Stimulated activated CD8-positive, alpha-beta memory T cell treated with anti-CD3 and anti-CD28 coated beads, Interleukin-7, amount 100 ng/mL, for 1 hour (primary cell): ENCODE data around the gene GPR137B.
A peak's percentile ranks its signal among the peaks of the same experiment; 100 is the strongest.

Experiments used
- DNase-seq, 2 donors: peaks; one replicate each; pipeline ENCODE4 v3.0.0-alpha.2; 2020; ENCODE audit warnings: low read depth in 2 of 2

Gene GPR137B

GRCh38 chr1:236142253-236143103 is at the start of gene GPR137B:
TSS of gene GPR137B (plus strand) at chr1:236142539. CDS start at chr1:236142623, 84 bp downstream.
- peak in 1 of 2 donors; percentile 25 for DNase-seq

- DNase-seq, result no peak
Observed at GRCh38 chr1:236092899-236093298, 49.4 kb upstream of the GPR137B start.

DNA sequence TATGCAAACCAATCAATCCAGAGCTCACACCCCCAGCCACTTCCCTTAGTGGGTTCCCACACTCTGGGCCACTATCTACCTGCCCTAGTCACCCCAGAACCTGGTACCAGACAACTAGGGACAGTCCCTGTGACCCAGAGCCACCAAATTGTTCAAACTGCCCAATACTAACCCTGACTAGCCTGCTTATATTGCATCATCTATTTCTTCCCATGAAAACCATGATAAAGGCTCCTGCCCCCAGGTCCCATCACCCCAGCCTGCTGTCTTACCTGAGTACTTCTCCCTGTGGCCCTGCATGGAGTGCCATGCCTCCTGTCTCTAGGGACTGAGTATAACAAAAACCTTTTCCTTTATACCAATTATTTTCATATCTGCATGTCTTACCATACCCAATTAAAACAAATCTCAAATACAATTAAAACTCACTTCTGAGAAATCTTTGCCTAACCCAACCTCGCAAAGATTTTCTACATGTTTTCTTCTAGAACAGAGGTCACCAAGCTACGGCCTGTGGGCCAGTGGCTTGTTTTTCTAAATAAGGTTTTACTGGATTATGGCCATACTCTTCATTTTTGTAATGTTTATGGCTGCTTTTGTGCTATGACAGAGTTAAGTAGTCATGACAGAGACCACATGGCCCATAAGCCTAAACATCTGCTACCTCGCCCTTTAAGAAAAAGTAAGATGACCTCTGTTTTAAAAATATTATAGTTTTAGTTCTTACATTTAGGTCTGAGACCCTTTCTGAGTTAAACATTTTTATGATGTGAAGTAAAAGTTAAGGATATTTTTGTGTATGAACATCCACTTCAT is 46.4 kb upstream of the GPR137B start:
- no peak for DNase-seq

- DNase-seq, result peak; percentile 69 to 70
Observed at GRCh38 chr1:236096660-236097482, 45.5 kb upstream of the GPR137B start.

- no peak for DNase-seq
Observed at GRCh38 chr1:236098267-236098666, 44.1 kb upstream of the GPR137B start.

DNA sequence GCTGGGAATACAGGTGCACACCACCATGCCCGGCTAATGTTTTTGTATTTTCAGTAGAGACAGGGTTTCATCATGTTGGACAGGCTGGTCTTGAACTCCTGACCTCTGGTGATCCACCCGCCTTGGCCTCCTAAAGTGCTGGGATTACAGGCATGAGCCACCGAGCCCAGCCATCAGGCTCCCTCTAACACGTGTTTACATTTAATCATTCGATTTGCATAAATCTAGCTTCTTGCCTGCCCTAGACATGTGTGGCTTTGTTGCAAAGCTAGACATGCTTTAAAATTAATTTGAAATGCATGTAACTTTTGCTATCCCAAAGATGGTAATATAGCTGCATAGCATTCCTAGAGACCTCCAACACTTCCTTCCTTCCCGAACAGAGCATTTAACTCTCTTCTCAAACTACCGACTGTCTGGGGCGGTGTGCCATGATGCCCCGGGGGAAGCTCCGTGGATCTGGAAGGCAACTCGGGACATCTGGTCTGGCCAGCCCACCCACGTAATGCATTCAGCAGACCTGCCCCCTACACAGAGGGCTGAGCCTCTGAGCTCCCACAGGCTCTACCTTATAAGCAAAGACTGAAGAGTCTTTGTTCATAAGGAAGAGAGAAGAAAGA is 42.9 kb upstream of the GPR137B start:
- DNase-seq, result no peak

DNA sequence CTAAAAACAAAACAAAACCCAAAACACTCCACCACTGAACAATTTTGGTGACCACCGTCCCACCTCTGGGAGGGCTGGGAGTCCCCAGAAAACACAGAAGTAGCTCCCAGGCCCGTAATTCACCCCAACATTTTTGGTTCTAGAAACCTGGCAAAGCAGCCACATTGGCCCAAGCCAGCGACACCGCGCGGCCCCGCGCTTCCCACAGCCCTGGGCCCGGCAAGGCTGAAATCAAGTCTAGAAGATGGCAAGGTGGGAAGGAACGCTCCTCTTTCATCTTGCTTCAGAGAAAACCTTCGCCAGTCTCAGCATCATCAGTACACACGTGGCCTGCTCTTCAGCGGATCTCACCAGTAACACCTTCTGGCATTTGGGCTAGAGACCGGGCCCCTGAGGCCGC is 41.5 kb upstream of the GPR137B start:
- DNase-seq, result no peak

GRCh38 chr1:236101233-236102200 is 40.8 kb upstream of the GPR137B start:
- no peak for DNase-seq

GRCh38 chr1:236102611-236103010 is 39.7 kb upstream of the GPR137B start:
- DNase-seq, result no peak

- DNase-seq, result no peak
Observed at GRCh38 chr1:236103059-236103458, 39.3 kb upstream of the GPR137B start.

DNA sequence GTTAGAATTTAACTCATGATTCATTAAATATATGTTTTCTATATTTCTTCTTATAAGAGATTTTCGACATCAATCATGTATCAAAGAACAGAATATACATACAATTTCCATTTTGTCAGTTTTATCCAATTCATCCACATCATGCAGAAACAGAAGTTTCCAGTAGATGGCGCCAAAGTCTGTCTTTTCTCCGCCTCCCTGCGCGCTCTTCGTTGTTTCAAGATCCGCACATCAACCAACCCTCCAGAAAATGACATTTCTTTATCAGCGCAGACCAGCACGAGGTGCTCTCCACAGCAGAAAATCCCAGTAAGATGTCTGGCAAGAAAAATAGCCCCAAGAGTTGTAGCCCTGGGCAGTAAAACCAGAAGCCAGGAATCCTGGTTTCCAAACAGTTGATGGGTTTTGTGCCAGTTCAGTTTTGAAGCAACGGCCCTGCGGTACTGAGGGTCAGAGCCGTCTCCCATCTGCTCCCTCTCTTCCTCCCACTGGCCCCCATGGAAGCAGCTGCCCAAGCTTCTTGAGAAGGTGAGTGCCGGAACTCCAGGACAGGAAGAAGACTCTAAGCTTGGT is 38.6 kb upstream of the GPR137B start:
- peak; percentile 16 to 29 for DNase-seq

- no peak for DNase-seq
Observed at GRCh38 chr1:236107121-236107907, 35.0 kb upstream of the GPR137B start.

- DNase-seq, result no peak
Observed at GRCh38 chr1:236108027-236108648, 34.2 kb upstream of the GPR137B start.

DNA sequence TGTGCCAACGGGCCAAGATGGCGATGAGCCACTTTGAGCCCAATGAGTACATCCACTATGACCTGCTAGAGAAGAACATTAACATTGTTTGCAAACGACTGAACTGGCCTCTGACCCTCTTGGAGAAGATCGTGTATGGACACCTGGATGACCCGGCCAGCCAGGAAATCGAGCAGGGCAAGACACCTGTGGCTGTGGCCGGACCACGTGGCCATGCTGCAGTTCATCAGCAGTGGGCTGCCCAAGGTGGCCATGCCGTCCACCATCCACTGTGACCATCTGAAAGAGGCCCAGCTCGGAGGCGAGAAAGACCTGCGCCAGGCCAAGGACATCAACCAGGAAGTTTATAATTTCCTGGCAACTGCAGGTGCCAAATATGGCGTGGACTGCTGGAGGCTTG is 32.2 kb upstream of the GPR137B start:
- no peak for DNase-seq

DNA sequence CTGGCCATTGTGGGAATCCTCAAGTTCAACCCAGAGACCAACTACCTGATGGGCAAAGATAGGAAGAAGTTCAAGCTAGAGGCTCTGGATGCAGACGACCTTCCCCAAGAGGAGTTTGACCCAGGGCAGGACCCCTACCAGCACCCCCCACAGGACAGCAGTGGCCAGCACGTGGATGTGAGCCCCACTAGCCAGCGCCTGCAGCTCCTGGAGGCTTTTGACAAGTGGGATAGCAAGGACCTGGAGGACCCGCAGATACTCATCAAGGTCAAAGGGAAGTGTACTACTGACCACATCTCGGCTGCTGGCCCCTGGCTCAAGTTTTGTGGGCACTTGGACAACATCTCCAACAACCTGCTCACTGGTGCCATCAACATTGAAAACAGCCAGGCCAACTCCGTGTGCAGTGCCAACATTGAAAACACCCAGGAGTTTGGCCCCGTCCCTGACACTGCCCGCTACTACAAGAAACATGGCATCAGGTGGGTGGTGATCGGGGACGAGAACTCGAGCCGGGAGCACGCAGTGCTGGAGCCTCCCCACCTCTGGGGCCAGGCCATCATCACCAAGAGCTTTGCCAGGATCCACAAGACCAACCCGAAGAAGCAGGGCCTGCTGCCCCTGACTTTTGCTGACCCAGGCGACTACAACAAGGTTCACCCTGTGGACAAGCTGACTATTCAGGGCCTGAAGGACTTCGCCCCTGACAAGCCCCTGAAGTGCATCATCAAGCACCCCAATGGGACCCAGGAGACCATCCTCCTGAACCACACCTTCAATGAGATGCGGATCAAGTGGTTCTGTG is 30.6 kb upstream of the GPR137B start:
- DNase-seq, result no peak

DNA sequence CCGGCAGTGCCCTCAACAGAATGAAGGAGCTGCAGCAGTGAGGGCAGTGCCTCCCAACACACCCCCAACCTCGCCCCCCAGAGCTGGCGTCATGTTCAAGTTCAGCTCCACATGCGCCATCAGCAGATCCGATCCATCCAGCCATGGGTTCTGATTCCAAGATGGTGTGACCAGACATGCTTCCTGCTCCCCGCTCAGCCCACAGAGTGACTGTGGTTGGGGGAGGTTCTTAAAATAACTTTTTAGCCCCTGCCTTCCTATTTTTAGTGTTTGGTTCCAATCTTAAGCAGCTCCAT is 30.1 kb upstream of the GPR137B start:
- no peak for DNase-seq

- DNase-seq, result no peak
Observed at GRCh38 chr1:236113324-236114032, 28.9 kb upstream of the GPR137B start.
